ENCODE results near the gene CDH2. TPM values are rescaled to one million over a fixed set of nuclear protein-coding genes. Genes with fewer than 3 reads are reported as not detected.
A peak's percentile ranks its signal among the peaks of the same experiment; 100 is the strongest.

The CDH2 gene
- total RNA-seq, 1 donor from 2014 or later = 87.2 TPM

DNA sequence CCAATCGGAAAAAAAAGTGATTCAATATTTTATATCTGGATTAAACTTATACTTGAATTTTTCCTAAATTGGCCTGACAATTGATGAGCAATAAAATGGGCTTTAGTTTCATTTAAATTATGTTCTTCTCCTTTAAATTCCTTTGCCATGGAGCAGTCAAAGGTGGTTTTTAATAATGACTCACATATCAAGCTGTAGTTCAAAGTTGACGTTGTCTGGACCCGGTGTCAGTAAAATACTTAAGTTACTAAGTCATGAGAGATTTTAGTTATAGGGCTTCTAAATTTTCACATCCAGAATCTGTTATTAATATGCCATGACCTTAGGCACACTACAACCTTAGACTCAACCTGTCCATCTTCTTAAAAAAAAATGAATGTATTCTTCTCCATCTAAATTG, 62.5 kb downstream of the CDH2 start:
- Mint-ChIP-seq H3K36me3 (ENCODE audit: unreplicated experiment) (no peaks in the 10 kb centered on the region), H3K9me3 (ENCODE audit: unreplicated experiment) (no peaks in the 10 kb centered on the region), H3K27me3 (ENCODE audit: unreplicated experiment) (no peaks in the 10 kb centered on the region), H3K4me1 (ENCODE audit: unreplicated experiment) (peaks cover 76% of the 10 kb centered on the region), H3K27ac (ENCODE audit: unreplicated experiment) (peak overlapping the region; percentile 90), H3K4me3 (ENCODE audit: unreplicated experiment) (no peak overlapping the region)
- no peak for DNase-seq (ENCODE audit: extremely low spot score, unreplicated experiment)
- TF ChIP-seq, protein P1, sequence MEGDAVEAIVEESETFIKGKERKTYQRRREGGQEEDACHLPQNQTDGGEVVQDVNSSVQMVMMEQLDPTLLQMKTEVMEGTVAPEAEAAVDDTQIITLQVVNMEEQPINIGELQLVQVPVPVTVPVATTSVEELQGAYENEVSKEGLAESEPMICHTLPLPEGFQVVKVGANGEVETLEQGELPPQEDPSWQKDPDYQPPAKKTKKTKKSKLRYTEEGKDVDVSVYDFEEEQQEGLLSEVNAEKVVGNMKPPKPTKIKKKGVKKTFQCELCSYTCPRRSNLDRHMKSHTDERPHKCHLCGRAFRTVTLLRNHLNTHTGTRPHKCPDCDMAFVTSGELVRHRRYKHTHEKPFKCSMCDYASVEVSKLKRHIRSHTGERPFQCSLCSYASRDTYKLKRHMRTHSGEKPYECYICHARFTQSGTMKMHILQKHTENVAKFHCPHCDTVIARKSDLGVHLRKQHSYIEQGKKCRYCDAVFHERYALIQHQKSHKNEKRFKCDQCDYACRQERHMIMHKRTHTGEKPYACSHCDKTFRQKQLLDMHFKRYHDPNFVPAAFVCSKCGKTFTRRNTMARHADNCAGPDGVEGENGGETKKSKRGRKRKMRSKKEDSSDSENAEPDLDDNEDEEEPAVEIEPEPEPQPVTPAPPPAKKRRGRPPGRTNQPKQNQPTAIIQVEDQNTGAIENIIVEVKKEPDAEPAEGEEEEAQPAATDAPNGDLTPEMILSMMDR (IDR thresholded peaks at IDR 0.05) = no peak

DNA sequence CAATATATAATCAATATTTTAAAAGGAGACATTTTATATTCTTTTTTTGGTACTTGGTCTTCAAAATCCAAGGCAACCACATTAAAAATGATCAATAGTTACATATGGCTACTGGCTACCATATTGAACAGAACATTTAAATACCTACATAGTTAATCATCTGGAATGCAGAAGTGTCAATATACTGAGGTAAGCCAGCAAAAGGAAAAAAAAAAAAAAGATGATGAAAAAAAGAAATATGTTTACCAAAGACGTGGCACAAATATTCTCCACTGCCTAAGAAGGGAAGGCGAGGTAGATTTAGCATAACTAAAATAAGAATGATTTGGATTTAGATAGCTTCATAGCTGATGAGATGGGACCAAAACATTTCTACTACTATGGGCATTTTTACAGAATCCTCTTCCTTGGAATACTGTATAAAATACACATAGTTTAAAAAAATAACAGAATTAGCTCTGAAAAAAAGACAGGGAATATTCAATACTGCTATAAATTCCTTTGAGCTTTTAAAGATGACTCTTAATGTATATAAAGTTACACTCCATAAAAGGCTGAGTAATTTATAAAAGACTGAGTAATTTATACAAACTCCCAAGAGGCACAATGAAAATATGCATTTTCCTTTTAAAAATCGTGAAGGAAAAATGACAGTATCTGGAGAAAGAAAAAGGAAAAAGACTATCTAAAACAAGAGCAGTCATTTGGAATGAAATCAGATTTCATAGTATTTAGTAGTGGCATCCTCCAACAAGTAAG, 63.5 kb downstream of the CDH2 start:
- Mint-ChIP-seq H3K9me3 (ENCODE audit: unreplicated experiment) (no peaks in the 10 kb centered on the region), H3K27ac (ENCODE audit: unreplicated experiment) (peak overlapping the region; percentile 90), H3K4me1 (ENCODE audit: unreplicated experiment) (peaks cover 79% of the 10 kb centered on the region), H3K36me3 (ENCODE audit: unreplicated experiment) (no peaks in the 10 kb centered on the region), H3K27me3 (ENCODE audit: unreplicated experiment) (no peaks in the 10 kb centered on the region), H3K4me3 (ENCODE audit: unreplicated experiment) (no peak overlapping the region)
- TF ChIP-seq, protein P1 (IDR thresholded peaks at IDR 0.05) = no peak
- no peak for DNase-seq (ENCODE audit: extremely low spot score, unreplicated experiment)

DNA sequence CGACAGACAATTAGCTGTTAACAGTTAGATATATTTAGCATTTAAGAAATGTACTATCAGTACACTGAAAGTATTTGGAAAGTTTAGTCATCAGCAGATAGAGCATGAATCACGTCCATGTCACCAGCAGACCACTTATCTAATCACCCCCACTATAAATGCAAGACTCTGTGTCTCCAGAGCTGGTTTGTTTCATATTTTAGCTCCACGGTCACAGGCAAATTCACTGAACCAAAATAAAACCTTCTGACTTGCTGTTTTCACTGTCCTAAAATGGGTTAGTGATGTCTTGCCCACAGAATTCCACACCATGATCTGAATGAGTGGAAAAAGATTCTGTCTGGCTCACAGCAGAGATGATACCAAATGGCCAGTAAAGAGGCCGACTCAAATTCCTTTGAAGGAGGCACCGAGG, 64.9 kb downstream of the CDH2 start:
- no peaks in the 10 kb centered on the region for H3K27me3 Mint-ChIP-seq (ENCODE audit: unreplicated experiment)
- peaks cover 2% of the 10 kb centered on the region for H3K36me3 Mint-ChIP-seq (ENCODE audit: unreplicated experiment)
- no peaks in the 10 kb centered on the region for H3K9me3 Mint-ChIP-seq (ENCODE audit: unreplicated experiment)
- H3K4me3 Mint-ChIP-seq (ENCODE audit: unreplicated experiment) = peak overlapping the region; percentile 27
- DNase-seq (ENCODE audit: extremely low spot score, unreplicated experiment) = no peak
- TF ChIP-seq, protein P1 (IDR thresholded peaks at IDR 0.05) = no peak
- H3K4me1 Mint-ChIP-seq (ENCODE audit: unreplicated experiment) = peaks cover 85% of the 10 kb centered on the region
- H3K27ac Mint-ChIP-seq (ENCODE audit: unreplicated experiment) = peak overlapping the region; percentile 75

DNA sequence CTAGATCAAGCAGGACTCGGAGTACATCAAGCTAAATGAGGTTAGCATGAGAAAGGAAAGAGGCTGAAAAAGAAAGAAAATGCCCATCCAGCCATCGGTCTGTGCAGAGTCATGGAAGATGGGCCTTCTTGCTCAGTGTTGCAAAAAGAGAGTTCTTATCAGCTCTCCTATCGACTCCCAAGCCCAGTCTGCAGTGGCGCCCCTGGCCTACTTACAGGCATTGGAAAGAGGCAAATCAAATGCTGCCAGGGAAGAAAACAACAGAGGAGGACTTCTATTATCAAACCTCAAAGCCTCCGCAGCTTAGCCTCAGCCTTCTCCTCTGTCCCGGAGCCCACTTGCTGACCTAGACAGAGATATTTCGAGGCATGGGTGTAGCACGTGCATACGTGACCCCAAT, 66.0 kb downstream of the CDH2 start:
- Mint-ChIP-seq H3K36me3 (ENCODE audit: unreplicated experiment) (peaks cover 2% of the 10 kb centered on the region), H3K9me3 (ENCODE audit: unreplicated experiment) (no peaks in the 10 kb centered on the region), H3K27ac (ENCODE audit: unreplicated experiment) (peak overlapping the region; percentile 31), H3K27me3 (ENCODE audit: unreplicated experiment) (no peaks in the 10 kb centered on the region), H3K4me1 (ENCODE audit: unreplicated experiment) (peaks cover 79% of the 10 kb centered on the region), H3K4me3 (ENCODE audit: unreplicated experiment) (no peak overlapping the region)
- DNase-seq (ENCODE audit: extremely low spot score, unreplicated experiment) = no peak
- TF ChIP-seq, protein P1 (IDR thresholded peaks at IDR 0.05) = no peak

DNA sequence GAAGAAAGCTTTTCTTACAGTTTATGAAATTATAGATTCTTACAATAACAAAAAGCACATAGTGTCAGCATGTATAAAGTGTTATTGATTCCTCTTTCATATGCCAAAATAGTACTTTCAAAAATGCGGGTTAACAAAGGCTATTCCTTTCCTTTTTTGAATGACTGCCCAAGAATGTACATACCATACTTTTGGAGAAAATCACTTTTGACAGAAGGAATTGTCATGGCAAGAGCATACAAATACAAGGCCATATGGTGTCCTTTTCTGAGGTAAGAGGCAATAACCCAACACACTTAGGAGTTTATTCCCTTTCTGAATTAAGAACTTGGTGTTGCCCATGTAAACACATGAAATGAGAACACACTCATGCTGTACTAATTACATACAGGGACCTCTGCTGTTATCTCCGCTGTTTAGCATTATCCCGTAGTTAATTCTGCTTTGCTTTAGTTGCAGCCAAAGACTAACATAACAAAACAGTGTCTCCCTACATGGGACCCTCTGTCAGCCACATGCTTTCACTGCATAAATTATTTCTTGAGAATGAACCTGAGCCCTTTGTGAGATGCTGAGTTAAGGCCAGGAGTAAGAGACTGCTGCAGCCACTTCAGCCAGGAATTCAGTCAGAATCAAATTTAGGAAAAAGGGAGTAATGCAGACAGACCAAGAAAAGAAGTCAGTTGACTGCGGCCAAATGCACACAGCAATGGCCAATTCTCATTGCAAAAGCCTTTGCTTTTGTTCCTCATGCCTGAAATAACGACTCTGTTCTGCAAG, 67.0 kb downstream of the CDH2 start:
- peak overlapping the region; percentile 76 for H3K27ac Mint-ChIP-seq (ENCODE audit: unreplicated experiment)
- no peaks in the 10 kb centered on the region for H3K27me3 Mint-ChIP-seq (ENCODE audit: unreplicated experiment)
- H3K4me1 Mint-ChIP-seq (ENCODE audit: unreplicated experiment) = peaks cover 72% of the 10 kb centered on the region
- TF ChIP-seq, protein P1 (IDR thresholded peaks at IDR 0.05) = no peak
- peaks cover 2% of the 10 kb centered on the region for H3K36me3 Mint-ChIP-seq (ENCODE audit: unreplicated experiment)
- H3K9me3 Mint-ChIP-seq (ENCODE audit: unreplicated experiment) = no peaks in the 10 kb centered on the region
- no peak for DNase-seq (ENCODE audit: extremely low spot score, unreplicated experiment)
- H3K4me3 Mint-ChIP-seq (ENCODE audit: unreplicated experiment) = no peak overlapping the region
